Activated naive CD4-positive, alpha-beta T cell treated with anti-CD3 and anti-CD28 coated beads for 36 hours (primary cell): Measurements from ENCODE around the gene NDUFS3. TPM values are rescaled to one million over a fixed set of nuclear protein-coding genes. Genes with fewer than 3 reads are reported as not detected.
"Not testable (repeated sequence)": the region's sequence is repeated elsewhere in the genome, so short reads cannot be mapped to it uniquely, and the experiment has no call there.

ENCODE experiments used
- CTCF ChIA-PET: fragments of 350-600 bp; sonication (Branson Sonifier 250); formaldehyde crosslinking; loops from one replicate; lab custom pipeline; 2021; ENCODE audit warnings: antibody characterized with exemption; lab: Charles Lee
- DNase-seq: peaks from one replicate; pipeline ENCODE4 v3.0.0-alpha.2; 2020
- H3K27ac Mint-ChIP-seq: one replicate; pipeline ENCODE4 v1.8.0; 2021; ENCODE audit warnings: mild to moderate bottlenecking, mixed read lengths
- H3K27me3 Mint-ChIP-seq: one replicate; pipeline ENCODE4 v1.8.0; 2021; ENCODE audit warnings: low read depth, mixed read lengths
- H3K36me3 Mint-ChIP-seq: one replicate; pipeline ENCODE4 v1.8.0; 2021; ENCODE audit warnings: low read depth, mixed read lengths
- H3K4me1 Mint-ChIP-seq: one replicate; pipeline ENCODE4 v1.8.0; 2021; ENCODE audit warnings: low read depth, mixed read lengths
- H3K4me3 Mint-ChIP-seq: one replicate; pipeline ENCODE4 v1.8.0; 2021; ENCODE audit warnings: mild to moderate bottlenecking, moderate library complexity, mixed read lengths
- H3K9me3 Mint-ChIP-seq: one replicate; pipeline ENCODE4 v1.8.0; 2021; ENCODE audit warnings: mixed read lengths
- intact Hi-C: fragments of 100-400 bp; cut with micrococcal nuclease; formaldehyde crosslinking; loops from one replicate; pipeline ENCODE4 v1.15.1; 2023
- total RNA-seq, 2 experiments: library from RNA; stranded (reverse); gene quantifications; one replicate each; pipeline ENCODE4 v1.2.3, GENCODE V29; 2021

Gene NDUFS3
- 100 to 1,000 TPM; 123 to 124 TPM for total RNA-seq

- Mint-ChIP-seq H3K4me1 (peaks cover 44% of the 10 kb centered on the region), H3K36me3 (peaks cover 46% of the 10 kb centered on the region), H3K4me3 (peak within 1 kb of the TSS; percentile 97), H3K27ac (peak within 1 kb of the TSS; percentile 97), H3K9me3 (no peaks in the 10 kb centered on the region), H3K27me3 (no peaks in the 10 kb centered on the region)
- CTCF ChIA-PET, result interaction anchor here (0.6 to 1.2 kb wide), 2 partner anchors 18 to 330 kb away, joined by 3 read pairs; partner anchors contain the start of gene ACP2
- DNase-seq, result peak; percentile 90
- intact Hi-C loops, result loop anchor here (1.0 to 2.0 kb wide), 8 partner anchors 14 to 270 kb away; partner anchors contain the start of genes AGBL2, CELF1, FNBP4 and MTCH2
These were observed at the start of gene NDUFS3, which contains the start of gene KBTBD4 for GRCh38 chr11:47578524-47579494. NDUFS3 (plus strand) TSS chr11:47579074; CDS start chr11:47579092, 18 bp downstream. KBTBD4 (minus strand) TSS chr11:47578970; CDS start chr11:47578951, 19 bp downstream.

GRCh38 chr11:47529951-47530350, 48.9 kb upstream of the NDUFS3 start:
- no peak for DNase-seq
- Mint-ChIP-seq H3K27ac (no peak overlapping the region), H3K27me3 (no peaks in the 10 kb centered on the region), H3K9me3 (no peaks in the 10 kb centered on the region), H3K4me3 (no peak overlapping the region), H3K4me1 (peaks cover 63% of the 10 kb centered on the region), H3K36me3 (peaks cover 5% of the 10 kb centered on the region)
- CTCF ChIA-PET, result interaction anchor here (0.7 kb wide), 1 partner anchor 21 kb away, joined by 3 read pairs; no protein-coding TSS in a partner anchor
- intact Hi-C loops, result no loop called here

- H3K4me1 Mint-ChIP-seq, result peaks cover 60% of the 10 kb centered on the region
These were observed 48.2 kb upstream of the NDUFS3 start for GRCh38 chr11:47530721-47531120.

GRCh38 chr11:47531666-47532065, 47.2 kb upstream of the NDUFS3 start:
- Mint-ChIP-seq H3K4me1 (peaks cover 52% of the 10 kb centered on the region), H3K36me3 (peaks cover 8% of the 10 kb centered on the region), H3K4me3 (no peak overlapping the region), H3K9me3 (no peaks in the 10 kb centered on the region), H3K27ac (no peak overlapping the region), H3K27me3 (no peaks in the 10 kb centered on the region)
- intact Hi-C loops, result no loop called here
- CTCF ChIA-PET, result interaction anchor here (1.5 kb wide), 1 partner anchor 15 kb away, joined by 10 read pairs; no protein-coding TSS in a partner anchor
- no peak for DNase-seq

More at GRCh38 chr11:47530721-47531120, 48.2 kb upstream of the NDUFS3 start:
- H3K9me3 Mint-ChIP-seq, H3K27me3 Mint-ChIP-seq, intact Hi-C loops, H3K4me3 Mint-ChIP-seq, H3K36me3 Mint-ChIP-seq, DNase-seq: not testable (repeated sequence)
- H3K27ac Mint-ChIP-seq, result peak overlapping the region; percentile 44
- CTCF ChIA-PET, result interaction anchor here (0.7 to 1.5 kb wide), 2 partner anchors 14 to 21 kb away, joined by 3 to 10 read pairs; no protein-coding TSS in a partner anchor

GRCh38 chr11:47532597-47533213, 46.2 kb upstream of the NDUFS3 start:
- CTCF ChIA-PET, result no interaction called here
- Mint-ChIP-seq H3K4me3 (no peak overlapping the region), H3K4me1 (peaks cover 49% of the 10 kb centered on the region), H3K27ac (no peak overlapping the region), H3K27me3 (no peaks in the 10 kb centered on the region), H3K36me3 (peaks cover 8% of the 10 kb centered on the region), H3K9me3 (no peaks in the 10 kb centered on the region)
- intact Hi-C loops, result no loop called here
- DNase-seq, result no peak

- H3K9me3 Mint-ChIP-seq, result no peaks in the 10 kb centered on the region
- CTCF ChIA-PET, result no interaction called here
- H3K4me3 Mint-ChIP-seq, result no peak overlapping the region
- intact Hi-C loops, result no loop called here
- H3K27ac Mint-ChIP-seq, result peak overlapping the region; percentile 24
- H3K36me3 Mint-ChIP-seq, result peaks cover 7% of the 10 kb centered on the region
- no peak for DNase-seq
- H3K27me3 Mint-ChIP-seq, result no peaks in the 10 kb centered on the region
- H3K4me1 Mint-ChIP-seq, result peaks cover 49% of the 10 kb centered on the region
These were observed 45.2 kb upstream of the NDUFS3 start for GRCh38 chr11:47533690-47534151.

- peaks cover 56% of the 10 kb centered on the region for H3K4me1 Mint-ChIP-seq
- DNase-seq, result no peak
- CTCF ChIA-PET, result interaction anchor here (0.7 to 1.4 kb wide), 4 partner anchors 13 to 271 kb away, joined by 3 to 5 read pairs (median 3); no protein-coding TSS in a partner anchor
- no peaks in the 10 kb centered on the region for H3K27me3 Mint-ChIP-seq
- no peaks in the 10 kb centered on the region for H3K9me3 Mint-ChIP-seq
- peaks cover 11% of the 10 kb centered on the region for H3K36me3 Mint-ChIP-seq
- intact Hi-C loops, result no loop called here
- no peak overlapping the region for H3K4me3 Mint-ChIP-seq
- H3K27ac Mint-ChIP-seq, result peak overlapping the region; percentile 30
These were observed 44.1 kb upstream of the NDUFS3 start for GRCh38 chr11:47534704-47535251.

- Mint-ChIP-seq H3K36me3 (peaks cover 15% of the 10 kb centered on the region), H3K4me1 (peaks cover 62% of the 10 kb centered on the region)
- CTCF ChIA-PET, result interaction anchor here (0.6 to 2.2 kb wide), 6 partner anchors 15 to 723 kb away, joined by 3 to 6 read pairs (median 3); partner anchors contain the start of gene CELF1
These were observed 42.0 kb upstream of the NDUFS3 start for GRCh38 chr11:47536915-47537314.

GRCh38 chr11:47538741-47539565, 39.9 kb upstream of the NDUFS3 start:
- H3K4me3 Mint-ChIP-seq, result no peak overlapping the region
- H3K36me3 Mint-ChIP-seq, result peaks cover 15% of the 10 kb centered on the region
- H3K27me3 Mint-ChIP-seq, result no peaks in the 10 kb centered on the region
- H3K9me3 Mint-ChIP-seq, result no peaks in the 10 kb centered on the region
- peak overlapping the region; percentile 91 for H3K27ac Mint-ChIP-seq
- DNase-seq, result no peak
- H3K4me1 Mint-ChIP-seq, result peaks cover 64% of the 10 kb centered on the region
- intact Hi-C loops, result no loop called here
- CTCF ChIA-PET, result interaction anchor here (1.4 to 3.9 kb wide), 2 partner anchors 13 to 17 kb away, joined by 4 to 23 read pairs; partner anchors contain the start of gene CELF1

More at GRCh38 chr11:47536915-47537314, 42.0 kb upstream of the NDUFS3 start:
- Mint-ChIP-seq H3K4me3 (no peak overlapping the region), H3K9me3 (no peaks in the 10 kb centered on the region), H3K27me3 (no peaks in the 10 kb centered on the region), H3K27ac (no peak overlapping the region)
- intact Hi-C loops, result no loop called here
- no peak for DNase-seq

- Mint-ChIP-seq H3K27me3 (no peaks in the 10 kb centered on the region), H3K27ac (peak overlapping the region; percentile 91), H3K4me1 (peaks cover 71% of the 10 kb centered on the region), H3K9me3 (no peaks in the 10 kb centered on the region), H3K4me3 (no peak overlapping the region), H3K36me3 (peaks cover 15% of the 10 kb centered on the region)
- intact Hi-C loops, result loop anchor here (1.0 kb wide), 6 partner anchors 13 to 228 kb away; partner anchors contain the start of gene FNBP4
- CTCF ChIA-PET, result interaction anchor here (1.4 to 3.9 kb wide), 3 partner anchors 12 to 313 kb away, joined by 4 to 23 read pairs (median 4); partner anchors contain the start of gene CELF1
- no peak for DNase-seq
These were observed 39.2 kb upstream of the NDUFS3 start for GRCh38 chr11:47539681-47540039.

- no peaks in the 10 kb centered on the region for H3K27me3 Mint-ChIP-seq
- H3K9me3 Mint-ChIP-seq, result no peaks in the 10 kb centered on the region
- CTCF ChIA-PET, result interaction anchor here (0.6 to 3.9 kb wide), 4 partner anchors 10 to 312 kb away, joined by 3 to 23 read pairs (median 4); partner anchors contain the start of gene CELF1
- H3K4me1 Mint-ChIP-seq, result peaks cover 66% of the 10 kb centered on the region
- intact Hi-C loops, result no loop called here
- peak overlapping the region; percentile 91 for H3K27ac Mint-ChIP-seq
- DNase-seq, result no peak
- H3K36me3 Mint-ChIP-seq, result peaks cover 11% of the 10 kb centered on the region
- peak overlapping the region; percentile 54 for H3K4me3 Mint-ChIP-seq
These were observed 37.8 kb upstream of the NDUFS3 start for GRCh38 chr11:47541070-47541469.
